SU-DHL-6 (cell line): Measurements from ENCODE around the gene RPS6KA3.

Source experiments
- H2AFZ ChIP-seq: fragments of 200-600 bp; sonication (generic); 2 replicates; pipeline ENCODE4 v1.6.1; 2014; ENCODE audit warnings: low read depth, mild to moderate bottlenecking, moderate library complexity, mixed read lengths, antibody characterized with exemption, low read length; ENCODE audit not compliant: severe bottlenecking
- H3F3A ChIP-seq: fragments of 200-600 bp; shearing (Covaris generic); 2 replicates; pipeline ENCODE4 v1.6.0; 2016; ENCODE audit warnings: antibody characterized with exemption, mild to moderate bottlenecking; ENCODE audit not compliant: insufficient read depth
- H3K27ac ChIP-seq: fragments of 200-600 bp; sonication (generic); 2 replicates; pipeline ENCODE4 v1.5.1; 2016; ENCODE audit warnings: low read depth, mild to moderate bottlenecking, low read length, moderate library complexity, mixed read lengths
- H3K27me3 ChIP-seq: fragments of 200-600 bp; sonication (generic), shearing (Covaris generic); 2 replicates; pipeline ENCODE4 v1.6.0; 2014; ENCODE audit warnings: mild to moderate bottlenecking, low read length
- H3K36me3 ChIP-seq: fragments of 200-600 bp; sonication (generic); 2 replicates; pipeline ENCODE4 v1.6.1; 2014; ENCODE audit warnings: mild to moderate bottlenecking, low read length, mixed read lengths
- H3K4me2 ChIP-seq: fragments of 300-600, 200-600 bp; shearing (Covaris generic), sonication (generic); 2 replicates; pipeline ENCODE4 v1.6.0; 2014; ENCODE audit warnings: low read length, low read depth, mild to moderate bottlenecking; ENCODE audit not compliant: poor library complexity, severe bottlenecking
- H3K4me3 ChIP-seq: fragments of 200-600 bp; sonication (generic); 2 replicates; pipeline ENCODE4 v1.5.1; 2014; ENCODE audit warnings: antibody characterized with exemption, low read length, mild to moderate bottlenecking, mixed read lengths; ENCODE audit not compliant: insufficient read depth, poor library complexity, severe bottlenecking
- H3K79me2 ChIP-seq: fragments of 200-600 bp; sonication (generic); 2 replicates; pipeline ENCODE4 v1.6.1; 2014; ENCODE audit warnings: mild to moderate bottlenecking, low read length, moderate library complexity; ENCODE audit not compliant: insufficient read depth
- H3K9ac ChIP-seq: fragments of 200-600 bp; sonication (generic); 2 replicates; pipeline ENCODE4 v1.7.0; 2014; ENCODE audit warnings: mild to moderate bottlenecking, low read length
- H3K9me2 ChIP-seq: fragments of 200-600 bp; sonication (generic); replicated peaks from 2 replicates; pipeline ENCODE4 v1.6.1; 2014; ENCODE audit warnings: low read length; ENCODE audit not compliant: insufficient read depth
- H3K9me3 ChIP-seq: fragments of 200-600 bp; sonication (generic); 2 replicates; pipeline ENCODE4 v1.6.1; 2014; ENCODE audit warnings: low read length, mixed read lengths; ENCODE audit not compliant: insufficient read depth
- H4K20me1 ChIP-seq: fragments of 200-600 bp; sonication (generic); 2 replicates; pipeline ENCODE4 v1.6.1; 2014; ENCODE audit warnings: low read depth, mild to moderate bottlenecking, antibody characterized with exemption, low read length, moderate library complexity, mixed read lengths
- CTCF ChIP-seq: fragments of 200-600 bp; sonication (generic); IDR thresholded peaks from one replicate; pipeline ENCODE4 v1.5.1; 2017; ENCODE audit warnings: antibody characterized with exemption, mild to moderate bottlenecking, low read length, moderate library complexity; ENCODE audit not compliant: insufficient read depth, poor library complexity, severe bottlenecking
- EZH2phosphoT487 ChIP-seq: fragments of 200-600 bp; sonication (generic), shearing (Covaris generic); conservative IDR thresholded peaks from 2 replicates; pipeline ENCODE4 v1.6.1; 2018; ENCODE audit warnings: mild to moderate bottlenecking, antibody characterized with exemption, low read length, moderate library complexity, mixed read lengths

Gene RPS6KA3

DNA sequence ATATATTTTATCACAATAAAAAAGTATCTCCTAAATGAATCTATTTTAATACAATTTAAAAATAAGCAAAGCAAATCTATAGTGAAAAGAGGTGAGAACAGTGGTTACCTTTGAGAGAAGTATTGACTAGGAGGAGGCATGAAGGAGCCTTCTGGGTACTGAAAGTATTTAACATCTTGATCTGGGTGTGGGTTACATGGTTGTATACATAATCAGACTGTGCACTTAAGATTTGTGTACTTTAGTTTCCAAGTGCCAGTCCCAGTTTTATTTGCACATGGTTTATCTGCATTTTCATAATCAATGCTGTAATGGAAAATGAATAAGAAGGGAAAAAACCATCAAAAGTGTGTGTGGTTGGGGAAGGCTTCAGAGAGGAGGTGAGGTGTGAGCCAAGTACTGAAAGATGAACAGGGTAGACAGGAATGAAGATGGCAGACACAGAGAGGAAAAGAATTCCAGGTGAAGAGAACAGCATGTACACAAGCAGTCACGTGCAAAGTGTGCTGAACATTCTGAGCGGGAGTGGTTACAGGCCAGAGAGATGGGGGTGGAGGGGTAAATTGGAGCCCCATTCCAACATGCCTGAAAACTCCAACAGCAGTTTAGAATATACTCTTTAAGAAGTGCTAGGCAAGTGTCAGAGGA is 164.7 kb downstream of the RPS6KA3 start:
- Histone ChIP-seq H3K27ac (no peak overlapping the region), H3K4me2 (no peak overlapping the region), H3K9ac (no peak overlapping the region), H3K9me2 (no peaks in the 10 kb centered on the region), H3F3A (no peaks in the 10 kb centered on the region), H3K4me3 (no peak overlapping the region), H3K79me2 (no peaks in the 10 kb centered on the region), H3K27me3 (no peaks in the 10 kb centered on the region), H2AFZ (no peak overlapping the region), H3K9me3 (no peaks in the 10 kb centered on the region), H4K20me1 (no peaks in the 10 kb centered on the region), H3K36me3 (no peaks in the 10 kb centered on the region)
- TF ChIP-seq EZH2phosphoT487 (no peak), CTCF (no peak)
